HepG2 (cell line): ENCODE measurements around the gene RPLP1. TPM values are rescaled to one million over a fixed set of nuclear protein-coding genes. Genes with fewer than 3 reads are reported as not detected.

Experiments
- ETS1 ChIP-seq: sonication (generic); formaldehyde crosslinking; IDR thresholded peaks from 2 replicates; pipeline ENCODE4 v1.4.0; 2020; ENCODE audit warnings: missing genetic modification reagents
- HNF1A ChIP-seq, 2 experiments: sonication (generic) in 1 of 2; formaldehyde crosslinking in 1 of 2; IDR thresholded peaks; 2 replicates each; pipeline versions ENCODE4 v1.4.0 to v1.6.1; 2016 to 2020; ENCODE audit warnings: borderline replicate concordance in 1 of 2, low read depth in 1 of 2, mild to moderate bottlenecking in 1 of 2, missing genetic modification reagents in 1 of 2
- MEF2D ChIP-seq: sonication (generic); formaldehyde crosslinking; IDR thresholded peaks from 2 replicates; pipeline ENCODE4 v1.5.1; 2020; ENCODE audit warnings: mild to moderate bottlenecking, missing genetic modification reagents
- MIER2 ChIP-seq: IDR thresholded peaks from 2 replicates; pipeline ENCODE4 v1.6.1; 2016; ENCODE audit warnings: missing biosample characterization, missing genetic modification reagents
- MXD1 ChIP-seq: sonication (generic); formaldehyde crosslinking; IDR thresholded peaks from 2 replicates; pipeline ENCODE4 v1.4.0; 2020; ENCODE audit warnings: mild to moderate bottlenecking, missing genetic modification reagents
- NFAT5 ChIP-seq: sonication (generic); formaldehyde crosslinking; IDR thresholded peaks from 2 replicates; pipeline ENCODE4 v1.4.0; 2020; ENCODE audit warnings: missing genetic modification reagents
- SALL2 ChIP-seq: sonication (generic); formaldehyde crosslinking; IDR thresholded peaks from 2 replicates; pipeline ENCODE4 v1.8.1; 2023; ENCODE audit warnings: mild to moderate bottlenecking, missing genetic modification reagents, inconsistent platforms
- SP4 ChIP-seq: sonication (generic); formaldehyde crosslinking; IDR thresholded peaks from 2 replicates; pipeline ENCODE4 v1.8.1; 2023; ENCODE audit warnings: mild to moderate bottlenecking, missing genetic modification reagents
- ZFP91 ChIP-seq: sonication (generic); formaldehyde crosslinking; IDR thresholded peaks from 2 replicates; pipeline ENCODE4 v1.9.0; 2022; ENCODE audit warnings: missing genetic modification reagents, mild to moderate bottlenecking, borderline replicate concordance
- ZNF274 ChIP-seq: sonication (generic); formaldehyde crosslinking; IDR thresholded peaks from 2 replicates; pipeline ENCODE4 v1.5.1; 2020; ENCODE audit warnings: mild to moderate bottlenecking, missing genetic modification reagents
- ZNF280B ChIP-seq: sonication (generic); formaldehyde crosslinking; IDR thresholded peaks from 2 replicates; pipeline ENCODE4 v1.5.0; 2020; ENCODE audit warnings: missing genetic modification reagents, mild to moderate bottlenecking, borderline replicate concordance
- ZNF644 ChIP-seq: IDR thresholded peaks from 2 replicates; pipeline ENCODE4 v1.6.1; 2016; ENCODE audit warnings: low read depth
- polyA plus RNA-seq, 8 experiments: library from polyadenylated mRNA; depleted of rRNA in 3 of 8; stranded (reverse) in 7 of 8; unstranded in 1 of 8; fragments of >200 nt; fragmentation: Illumina TruSeq in 4 of 8; extraction: Trizol in 4 of 8; gene quantifications; 2 replicates each; pipeline versions ENCODE4 v1.2.1 to v1.2.3, GENCODE V29; 2011 to 2016; ENCODE audit warnings: low read depth in 4 of 8, missing spikeins in 1 of 8, mixed read lengths in 1 of 8; ENCODE audit not compliant: insufficient read depth in 1 of 8
- total RNA-seq, 5 experiments: library from RNA; depleted of rRNA; stranded (reverse); fragments of >200 nt; fragmentation: Illumina TruSeq; extraction: Trizol; gene quantifications; 2 replicates each; pipeline ENCODE4 v1.2.3, GENCODE V29; 2016; ENCODE audit warnings: low read depth in 1 of 5

Gene RPLP1
- total and polyA plus RNA-seq, 2 of the 13 experiments (the other 11 are each of a cell fraction or from before 2014, with no cell fraction given), result 817 to 929 TPM

GRCh38 chr15:69452692-69453521 is at the start of gene RPLP1 (continued):
- peak; percentile 54; the same call in 1 of the 2 replicates for TF ChIP-seq NFAT5
- TF ChIP-seq MXD1, result peak; percentile 95
- TF ChIP-seq SALL2 (CRISPR knock-in tag), result peak; percentile 86
- TF ChIP-seq ZNF644 (CRISPR knock-in tag), result no peak
- no peak for TF ChIP-seq MIER2 (CRISPR knock-in tag)
- TF ChIP-seq HNF1A (IDR thresholded peaks at IDR 0.05; ENCODE audit: low read depth), result no peak
- TF ChIP-seq HNF1A (CRISPR knock-in tag; IDR thresholded peaks at IDR 0.05; ENCODE audit: borderline replicate concordance), result no peak
- TF ChIP-seq ETS1 (CRISPR knock-in tag), result peak; percentile 48; the same call in 1 of the 2 replicates
- 0 out of 2 replicates have a peak, but pooled peaks have one; percentile 58 for TF ChIP-seq SP4 (CRISPR knock-in tag)
- no peak; the same call in 1 of the 2 replicates for TF ChIP-seq ZNF280B (CRISPR knock-in tag)
- peak; percentile 93 for TF ChIP-seq ZFP91
- TF ChIP-seq ZNF274 (CRISPR knock-in tag), result no peak; the same call in none of the 2 replicates
- peak; percentile 57; the same call in 1 of the 2 replicates for TF ChIP-seq MEF2D
